HepG2 (cell line): ENCODE measurements around the gene ANKRD40CL. TPM values are rescaled to one million over a fixed set of nuclear protein-coding genes. Genes with fewer than 3 reads are reported as not detected.

Source experiments
- ADNP ChIP-seq: sonication (generic); formaldehyde crosslinking; IDR thresholded peaks from 2 replicates; pipeline ENCODE4 v1.4.0; 2020; ENCODE audit warnings: missing genetic modification reagents
- DR1 ChIP-seq: sonication (generic); formaldehyde crosslinking; IDR thresholded peaks from 2 replicates; pipeline ENCODE4 v1.8.0; 2021; ENCODE audit warnings: mild to moderate bottlenecking, missing genetic modification reagents, inconsistent platforms
- GATAD1 ChIP-seq: IDR thresholded peaks from 2 replicates; pipeline ENCODE4 v1.6.1; 2016; ENCODE audit warnings: missing genetic modification reagents, missing compliant biosample characterization
- GPN1 ChIP-seq: sonication (generic); formaldehyde crosslinking; IDR thresholded peaks from 2 replicates; pipeline ENCODE4 v1.5.1; 2020; ENCODE audit warnings: missing genetic modification reagents, borderline replicate concordance
- JUND ChIP-seq: sonication (generic); formaldehyde crosslinking; IDR thresholded peaks from 2 replicates; pipeline ENCODE4 v1.8.0; 2022; ENCODE audit warnings: mild to moderate bottlenecking, missing genetic modification reagents
- NFYB ChIP-seq: sonication (generic); formaldehyde crosslinking; IDR thresholded peaks from 2 replicates; pipeline ENCODE4 v1.4.0; 2020; ENCODE audit warnings: missing genetic modification reagents
- ZBTB38 ChIP-seq: sonication (generic); formaldehyde crosslinking; IDR thresholded peaks from 2 replicates; pipeline ENCODE4 v1.5.1; 2020; ENCODE audit warnings: mild to moderate bottlenecking, missing genetic modification reagents
- ZBTB42 ChIP-seq: sonication (generic); formaldehyde crosslinking; IDR thresholded peaks from 2 replicates; pipeline ENCODE4 v1.5.0; 2020; ENCODE audit warnings: mild to moderate bottlenecking, missing genetic modification reagents
- ZFY ChIP-seq: sonication (generic); formaldehyde crosslinking; IDR thresholded peaks from 2 replicates; pipeline ENCODE4 v1.4.0; 2020; ENCODE audit warnings: missing genetic modification reagents
- ZNF296 ChIP-seq: sonication (generic); formaldehyde crosslinking; conservative IDR thresholded peaks from 2 replicates; pipeline ENCODE4 v1.5.0; 2020; ENCODE audit warnings: mild to moderate bottlenecking, missing genetic modification reagents
- ZNF468 ChIP-seq: sonication (generic); formaldehyde crosslinking; IDR thresholded peaks from 2 replicates; pipeline ENCODE4 v1.8.0; 2022; ENCODE audit warnings: mild to moderate bottlenecking, moderate library complexity, missing genetic modification reagents
- ZNF550 ChIP-seq: sonication (generic); formaldehyde crosslinking; IDR thresholded peaks from 2 replicates; pipeline ENCODE4 v1.4.0; 2020; ENCODE audit warnings: mild to moderate bottlenecking, missing genetic modification reagents, borderline replicate concordance
- ZNF562 ChIP-seq: sonication (generic); formaldehyde crosslinking; IDR thresholded peaks from 2 replicates; pipeline ENCODE4 v1.8.0; 2022; ENCODE audit warnings: missing genetic modification reagents, borderline replicate concordance
- ZSCAN12 ChIP-seq: sonication (generic); formaldehyde crosslinking; IDR thresholded peaks from 2 replicates; pipeline ENCODE4 v1.9.0; 2021; ENCODE audit warnings: mild to moderate bottlenecking, missing genetic modification reagents
- polyA plus RNA-seq, 8 experiments: library from polyadenylated mRNA; depleted of rRNA in 3 of 8; stranded (reverse) in 7 of 8; unstranded in 1 of 8; fragments of >200 nt; fragmentation: Illumina TruSeq in 4 of 8; extraction: Trizol in 4 of 8; gene quantifications; 2 replicates each; pipeline versions ENCODE4 v1.2.1 to v1.2.3, GENCODE V29; 2011 to 2016; ENCODE audit warnings: low read depth in 4 of 8, missing spikeins in 1 of 8, mixed read lengths in 1 of 8; ENCODE audit not compliant: insufficient read depth in 1 of 8
- total RNA-seq, 5 experiments: library from RNA; depleted of rRNA; stranded (reverse); fragments of >200 nt; fragmentation: Illumina TruSeq; extraction: Trizol; gene quantifications; 2 replicates each; pipeline ENCODE4 v1.2.3, GENCODE V29; 2016; ENCODE audit warnings: low read depth in 1 of 5
- TF ChIP-seq, protein P1 (sequence below): fragments of 450-650 bp; IDR thresholded peaks from 2 replicates; pipeline ENCODE4 v1.6.1; 2017; ENCODE audit warnings: mild to moderate bottlenecking
- TF ChIP-seq, protein P2 (sequence below): sonication (generic); formaldehyde crosslinking; IDR thresholded peaks from 2 replicates; pipeline ENCODE4 v1.8.1; 2023; ENCODE audit warnings: mild to moderate bottlenecking, missing genetic modification reagents
- TF ChIP-seq, protein P3 (sequence below): IDR thresholded peaks from 2 replicates; pipeline ENCODE4 v1.6.1; 2016; ENCODE audit warnings: low read depth, missing genetic modification reagents, missing compliant biosample characterization
- TF ChIP-seq, protein P4 (sequence below): IDR thresholded peaks from 2 replicates; pipeline ENCODE4 v1.6.1; 2016; ENCODE audit warnings: low read depth, control low read depth

Gene ANKRD40CL
- total and polyA plus RNA-seq, 2 of the 13 experiments (the other 11 are each of a cell fraction or from before 2014, with no cell fraction given) = 0.03 to 0.11 TPM

DNA sequence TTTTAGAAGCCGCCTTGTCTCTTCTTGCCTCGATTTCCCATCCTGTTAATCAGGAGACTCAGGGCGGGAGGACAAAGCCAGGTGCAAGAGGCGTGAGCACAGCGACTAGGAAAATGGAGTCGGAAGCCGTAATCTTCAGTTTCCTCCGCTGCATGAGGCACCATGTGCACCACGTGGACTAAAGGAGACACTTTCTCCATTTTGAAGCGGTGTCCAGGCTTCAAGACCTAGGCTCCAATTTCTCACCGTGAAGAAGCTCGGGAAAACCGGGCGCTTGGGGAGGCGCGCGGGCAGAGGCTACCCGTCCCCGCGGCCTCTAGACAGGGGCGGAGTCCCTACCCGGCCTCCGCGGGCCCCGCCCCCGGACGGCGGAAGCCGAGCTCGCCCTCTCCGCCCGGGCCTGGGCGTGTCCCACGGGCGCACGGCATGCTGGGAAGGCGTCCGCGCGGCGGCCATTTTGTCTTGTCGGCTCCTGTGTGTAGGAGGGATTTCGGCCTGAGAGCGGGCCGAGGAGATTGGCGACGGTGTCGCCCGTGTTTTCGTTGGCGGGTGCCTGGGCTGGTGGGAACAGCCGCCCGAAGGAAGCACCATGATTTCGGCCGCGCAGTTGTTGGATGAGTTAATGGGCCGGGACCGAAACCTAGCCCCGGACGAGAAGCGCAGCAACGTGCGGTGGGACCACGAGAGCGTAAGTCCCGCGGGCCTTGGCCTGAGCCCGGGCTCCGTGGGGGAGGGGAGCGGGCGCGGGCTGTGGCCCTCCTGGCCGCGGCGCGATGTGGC lies 48.0 kb downstream of the ANKRD40CL start, which contains the start of gene LUC7L3 (continued):
- TF ChIP-seq, protein P1, sequence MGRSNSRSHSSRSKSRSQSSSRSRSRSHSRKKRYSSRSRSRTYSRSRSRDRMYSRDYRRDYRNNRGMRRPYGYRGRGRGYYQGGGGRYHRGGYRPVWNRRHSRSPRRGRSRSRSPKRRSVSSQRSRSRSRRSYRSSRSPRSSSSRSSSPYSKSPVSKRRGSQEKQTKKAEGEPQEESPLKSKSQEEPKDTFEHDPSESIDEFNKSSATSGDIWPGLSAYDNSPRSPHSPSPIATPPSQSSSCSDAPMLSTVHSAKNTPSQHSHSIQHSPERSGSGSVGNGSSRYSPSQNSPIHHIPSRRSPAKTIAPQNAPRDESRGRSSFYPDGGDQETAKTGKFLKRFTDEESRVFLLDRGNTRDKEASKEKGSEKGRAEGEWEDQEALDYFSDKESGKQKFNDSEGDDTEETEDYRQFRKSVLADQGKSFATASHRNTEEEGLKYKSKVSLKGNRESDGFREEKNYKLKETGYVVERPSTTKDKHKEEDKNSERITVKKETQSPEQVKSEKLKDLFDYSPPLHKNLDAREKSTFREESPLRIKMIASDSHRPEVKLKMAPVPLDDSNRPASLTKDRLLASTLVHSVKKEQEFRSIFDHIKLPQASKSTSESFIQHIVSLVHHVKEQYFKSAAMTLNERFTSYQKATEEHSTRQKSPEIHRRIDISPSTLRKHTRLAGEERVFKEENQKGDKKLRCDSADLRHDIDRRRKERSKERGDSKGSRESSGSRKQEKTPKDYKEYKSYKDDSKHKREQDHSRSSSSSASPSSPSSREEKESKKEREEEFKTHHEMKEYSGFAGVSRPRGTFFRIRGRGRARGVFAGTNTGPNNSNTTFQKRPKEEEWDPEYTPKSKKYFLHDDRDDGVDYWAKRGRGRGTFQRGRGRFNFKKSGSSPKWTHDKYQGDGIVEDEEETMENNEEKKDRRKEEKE = no peak
- peak; percentile 36; the same call in 1 of the 2 replicates for TF ChIP-seq JUND (CRISPR knock-in tag)
- TF ChIP-seq ZNF562 (CRISPR knock-in tag) = no peak; the same call in 1 of the 2 replicates
- TF ChIP-seq, protein P2, sequence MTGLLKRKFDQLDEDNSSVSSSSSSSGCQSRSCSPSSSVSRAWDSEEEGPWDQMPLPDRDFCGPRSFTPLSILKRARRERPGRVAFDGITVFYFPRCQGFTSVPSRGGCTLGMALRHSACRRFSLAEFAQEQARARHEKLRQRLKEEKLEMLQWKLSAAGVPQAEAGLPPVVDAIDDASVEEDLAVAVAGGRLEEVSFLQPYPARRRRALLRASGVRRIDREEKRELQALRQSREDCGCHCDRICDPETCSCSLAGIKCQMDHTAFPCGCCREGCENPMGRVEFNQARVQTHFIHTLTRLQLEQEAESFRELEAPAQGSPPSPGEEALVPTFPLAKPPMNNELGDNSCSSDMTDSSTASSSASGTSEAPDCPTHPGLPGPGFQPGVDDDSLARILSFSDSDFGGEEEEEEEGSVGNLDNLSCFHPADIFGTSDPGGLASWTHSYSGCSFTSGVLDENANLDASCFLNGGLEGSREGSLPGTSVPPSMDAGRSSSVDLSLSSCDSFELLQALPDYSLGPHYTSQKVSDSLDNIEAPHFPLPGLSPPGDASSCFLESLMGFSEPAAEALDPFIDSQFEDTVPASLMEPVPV (CRISPR knock-in tag) = peak; percentile 94
- TF ChIP-seq, protein P3, sequence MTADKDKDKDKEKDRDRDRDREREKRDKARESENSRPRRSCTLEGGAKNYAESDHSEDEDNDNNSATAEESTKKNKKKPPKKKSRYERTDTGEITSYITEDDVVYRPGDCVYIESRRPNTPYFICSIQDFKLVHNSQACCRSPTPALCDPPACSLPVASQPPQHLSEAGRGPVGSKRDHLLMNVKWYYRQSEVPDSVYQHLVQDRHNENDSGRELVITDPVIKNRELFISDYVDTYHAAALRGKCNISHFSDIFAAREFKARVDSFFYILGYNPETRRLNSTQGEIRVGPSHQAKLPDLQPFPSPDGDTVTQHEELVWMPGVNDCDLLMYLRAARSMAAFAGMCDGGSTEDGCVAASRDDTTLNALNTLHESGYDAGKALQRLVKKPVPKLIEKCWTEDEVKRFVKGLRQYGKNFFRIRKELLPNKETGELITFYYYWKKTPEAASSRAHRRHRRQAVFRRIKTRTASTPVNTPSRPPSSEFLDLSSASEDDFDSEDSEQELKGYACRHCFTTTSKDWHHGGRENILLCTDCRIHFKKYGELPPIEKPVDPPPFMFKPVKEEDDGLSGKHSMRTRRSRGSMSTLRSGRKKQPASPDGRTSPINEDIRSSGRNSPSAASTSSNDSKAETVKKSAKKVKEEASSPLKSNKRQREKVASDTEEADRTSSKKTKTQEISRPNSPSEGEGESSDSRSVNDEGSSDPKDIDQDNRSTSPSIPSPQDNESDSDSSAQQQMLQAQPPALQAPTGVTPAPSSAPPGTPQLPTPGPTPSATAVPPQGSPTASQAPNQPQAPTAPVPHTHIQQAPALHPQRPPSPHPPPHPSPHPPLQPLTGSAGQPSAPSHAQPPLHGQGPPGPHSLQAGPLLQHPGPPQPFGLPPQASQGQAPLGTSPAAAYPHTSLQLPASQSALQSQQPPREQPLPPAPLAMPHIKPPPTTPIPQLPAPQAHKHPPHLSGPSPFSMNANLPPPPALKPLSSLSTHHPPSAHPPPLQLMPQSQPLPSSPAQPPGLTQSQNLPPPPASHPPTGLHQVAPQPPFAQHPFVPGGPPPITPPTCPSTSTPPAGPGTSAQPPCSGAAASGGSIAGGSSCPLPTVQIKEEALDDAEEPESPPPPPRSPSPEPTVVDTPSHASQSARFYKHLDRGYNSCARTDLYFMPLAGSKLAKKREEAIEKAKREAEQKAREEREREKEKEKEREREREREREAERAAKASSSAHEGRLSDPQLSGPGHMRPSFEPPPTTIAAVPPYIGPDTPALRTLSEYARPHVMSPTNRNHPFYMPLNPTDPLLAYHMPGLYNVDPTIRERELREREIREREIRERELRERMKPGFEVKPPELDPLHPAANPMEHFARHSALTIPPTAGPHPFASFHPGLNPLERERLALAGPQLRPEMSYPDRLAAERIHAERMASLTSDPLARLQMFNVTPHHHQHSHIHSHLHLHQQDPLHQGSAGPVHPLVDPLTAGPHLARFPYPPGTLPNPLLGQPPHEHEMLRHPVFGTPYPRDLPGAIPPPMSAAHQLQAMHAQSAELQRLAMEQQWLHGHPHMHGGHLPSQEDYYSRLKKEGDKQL (CRISPR knock-in tag) = peak; percentile 62
- TF ChIP-seq ZNF468 (CRISPR knock-in tag) = peak; percentile 87; the same call in 1 of the 2 replicates
- TF ChIP-seq GATAD1 (CRISPR knock-in tag) = peak; percentile 87
- peak; percentile 90; the same call in 1 of the 2 replicates for TF ChIP-seq ZBTB42 (CRISPR knock-in tag)
- TF ChIP-seq ZNF296 (CRISPR knock-in tag) = peak; percentile 72; the same call in 1 of the 2 replicates
- TF ChIP-seq ADNP = no peak
- TF ChIP-seq ZSCAN12 (CRISPR knock-in tag) = peak; percentile 83; the same call in 1 of the 2 replicates
- no peak; the same call in 1 of the 2 replicates for TF ChIP-seq ZNF550
- TF ChIP-seq GPN1 (CRISPR knock-in tag) = no peak
- TF ChIP-seq DR1 (CRISPR knock-in tag) = peak; percentile 77
- TF ChIP-seq, protein P4, sequence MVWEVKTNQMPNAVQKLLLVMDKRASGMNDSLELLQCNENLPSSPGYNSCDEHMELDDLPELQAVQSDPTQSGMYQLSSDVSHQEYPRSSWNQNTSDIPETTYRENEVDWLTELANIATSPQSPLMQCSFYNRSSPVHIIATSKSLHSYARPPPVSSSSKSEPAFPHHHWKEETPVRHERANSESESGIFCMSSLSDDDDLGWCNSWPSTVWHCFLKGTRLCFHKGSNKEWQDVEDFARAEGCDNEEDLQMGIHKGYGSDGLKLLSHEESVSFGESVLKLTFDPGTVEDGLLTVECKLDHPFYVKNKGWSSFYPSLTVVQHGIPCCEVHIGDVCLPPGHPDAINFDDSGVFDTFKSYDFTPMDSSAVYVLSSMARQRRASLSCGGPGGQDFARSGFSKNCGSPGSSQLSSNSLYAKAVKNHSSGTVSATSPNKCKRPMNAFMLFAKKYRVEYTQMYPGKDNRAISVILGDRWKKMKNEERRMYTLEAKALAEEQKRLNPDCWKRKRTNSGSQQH (CRISPR knock-in tag) = peak; percentile 33; the same call in 1 of the 2 replicates
- peak; percentile 86 for TF ChIP-seq ZBTB38
- no peak; the same call in 1 of the 2 replicates for TF ChIP-seq NFYB (CRISPR knock-in tag)
- TF ChIP-seq ZFY (CRISPR knock-in tag) = peak; percentile 98
